Karpas-422 (cell line): ENCODE data around the gene GABRR3. TPM values are rescaled to one million over a fixed set of nuclear protein-coding genes. Genes with fewer than 3 reads are reported as not detected.

Experiments
- DNase-seq: peaks from one replicate; pipeline ENCODE4 v3.0.0-alpha.2; 2015
- H2AFZ ChIP-seq: fragments of 200-600 bp; sonication (generic); 2 replicates; pipeline ENCODE4 v1.6.1; 2014; ENCODE audit warnings: antibody characterized with exemption, low read length, mixed read lengths
- H3K27ac ChIP-seq: fragments of 200-600 bp; sonication (generic); 2 replicates; pipeline ENCODE4 v1.5.1; 2014; ENCODE audit warnings: mild to moderate bottlenecking, low read length, moderate library complexity
- H3K27me3 ChIP-seq: fragments of 200-600 bp; sonication (generic); 2 replicates; pipeline ENCODE4 v1.6.1; 2014; ENCODE audit warnings: low read length, mixed read lengths
- H3K36me3 ChIP-seq: fragments of 200-600 bp; sonication (generic); 2 replicates; pipeline ENCODE4 v1.6.1; 2014; ENCODE audit warnings: low read length, mixed read lengths; ENCODE audit not compliant: insufficient read depth
- H3K4me1 ChIP-seq: fragments of 200-600 bp; sonication (generic); 2 replicates; pipeline ENCODE4 v1.6.1; 2014; ENCODE audit warnings: mild to moderate bottlenecking, low read length, mixed read lengths
- H3K4me2 ChIP-seq: fragments of 200-600 bp; sonication (generic); 2 replicates; pipeline ENCODE4 v1.6.1; 2014; ENCODE audit warnings: low read length, low read depth, mild to moderate bottlenecking; ENCODE audit not compliant: poor library complexity, severe bottlenecking
- H3K4me3 ChIP-seq: fragments of 200-600 bp; sonication (generic); 2 replicates; pipeline ENCODE4 v1.5.1; 2014; ENCODE audit warnings: mild to moderate bottlenecking, antibody characterized with exemption, low read length, mixed read lengths
- H3K79me2 ChIP-seq: fragments of 200-600 bp; sonication (generic); 2 replicates; pipeline ENCODE4 v1.6.1; 2014; ENCODE audit warnings: mild to moderate bottlenecking, low read length, mixed read lengths
- H3K9ac ChIP-seq: fragments of 200-600 bp; sonication (generic); 2 replicates; pipeline ENCODE4 v1.6.0; 2014; ENCODE audit warnings: low read length
- H3K9me2 ChIP-seq: fragments of 200-600 bp; sonication (generic), shearing (Covaris generic); replicated peaks from 2 replicates; pipeline ENCODE4 v1.6.0; 2014; ENCODE audit warnings: mild to moderate bottlenecking, low read length, moderate library complexity; ENCODE audit not compliant: insufficient read depth
- H3K9me3 ChIP-seq: fragments of 300-700, 200-600 bp; sonication (generic); 2 replicates; pipeline ENCODE4 v1.6.1; 2014; ENCODE audit warnings: low read length, mixed read lengths
- H4K20me1 ChIP-seq: fragments of 200-600 bp; sonication (generic); 2 replicates; pipeline ENCODE4 v1.6.1; 2014; ENCODE audit warnings: mild to moderate bottlenecking, antibody characterized with exemption, low read length, low read depth; ENCODE audit not compliant: insufficient read depth
- total RNA-seq: library from RNA; depleted of rRNA; stranded (reverse); fragments of >200 nt; shearing (Covaris generic); gene quantifications from 2 replicates; pipeline ENCODE4 v1.2.3, GENCODE V29; 2014; ENCODE audit warnings: low replicate concordance

The GABRR3 gene
- total RNA-seq, 1 experiment from 2014 or later = not detected

GRCh38 chr3:97967966-97968365 lies 67.1 kb downstream of the GABRR3 start:
- H3K4me3 ChIP-seq = no peak overlapping the region
- H3K9me2 ChIP-seq = no peaks in the 10 kb centered on the region
- H3K9ac ChIP-seq = no peak overlapping the region
- peaks cover 26% of the 10 kb centered on the region for H3K36me3 ChIP-seq
- no peak overlapping the region for H2AFZ ChIP-seq
- no peak overlapping the region for H3K27ac ChIP-seq
- H4K20me1 ChIP-seq = peaks cover 3% of the 10 kb centered on the region; the same call in 1 of the 2 replicates
- peaks cover 88% of the 10 kb centered on the region for H3K79me2 ChIP-seq
- DNase-seq = no peak
- peaks cover 32% of the 10 kb centered on the region for H3K4me1 ChIP-seq
- H3K27me3 ChIP-seq = no peaks in the 10 kb centered on the region
- H3K9me3 ChIP-seq = no peaks in the 10 kb centered on the region
- H3K4me2 ChIP-seq = no peak overlapping the region

- Histone ChIP-seq H3K79me2 (peaks cover 73% of the 10 kb centered on the region), H2AFZ (no peak overlapping the region), H3K4me2 (no peak overlapping the region), H4K20me1 (0 out of 2 replicates have a peak, but pooled peaks cover 9% of the 10 kb centered on the region), H3K36me3 (peaks cover 65% of the 10 kb centered on the region; the same call in 1 of the 2 replicates), H3K27me3 (no peaks in the 10 kb centered on the region), H3K4me1 (no peaks in the 10 kb centered on the region), H3K9me2 (no peaks in the 10 kb centered on the region), H3K4me3 (no peak overlapping the region), H3K27ac (no peak overlapping the region), H3K9me3 (no peaks in the 10 kb centered on the region), H3K9ac (no peak overlapping the region)
- no peak for DNase-seq
These were observed 73.9 kb downstream of the GABRR3 start for GRCh38 chr3:97960993-97961766.

DNA sequence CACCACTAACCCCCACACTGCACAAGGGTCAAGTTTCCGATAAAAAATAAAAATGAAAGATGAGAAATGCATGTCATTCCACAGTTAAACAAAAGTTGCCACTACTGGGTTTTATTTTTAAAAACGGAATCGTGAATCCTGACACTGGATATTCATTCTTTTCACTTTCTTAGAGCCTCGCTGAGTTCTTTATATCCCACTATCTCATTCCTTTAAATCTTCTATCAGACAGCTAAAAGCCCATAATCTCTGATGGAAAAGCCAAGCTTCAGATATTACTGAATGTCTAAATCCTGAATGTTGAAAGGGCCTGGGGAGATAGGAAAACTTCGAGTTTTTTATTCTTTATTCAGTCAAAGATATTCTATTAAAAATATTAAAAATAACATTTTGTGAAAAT lies 74.6 kb downstream of the GABRR3 start:
- no peak for DNase-seq
- peaks cover 67% of the 10 kb centered on the region for H3K79me2 ChIP-seq

GRCh38 chr3:97959872-97960271 lies 75.2 kb downstream of the GABRR3 start:
- H3K9me3 ChIP-seq = no peaks in the 10 kb centered on the region
- H3K27ac ChIP-seq = no peak overlapping the region
- 0 out of 2 replicates have a peak, but pooled peaks cover 9% of the 10 kb centered on the region for H4K20me1 ChIP-seq
- H3K9ac ChIP-seq = no peak overlapping the region
- no peak overlapping the region for H3K4me2 ChIP-seq
- no peaks in the 10 kb centered on the region for H3K4me1 ChIP-seq
- H3K27me3 ChIP-seq = no peaks in the 10 kb centered on the region
- H3K9me2 ChIP-seq = no peaks in the 10 kb centered on the region
- H3K79me2 ChIP-seq = peaks cover 61% of the 10 kb centered on the region
- peaks cover 57% of the 10 kb centered on the region; the same call in 1 of the 2 replicates for H3K36me3 ChIP-seq
- no peak overlapping the region for H2AFZ ChIP-seq
- no peak overlapping the region for H3K4me3 ChIP-seq
- DNase-seq = no peak

More for the DNA sequence above, 74.6 kb downstream of the GABRR3 start:
- no peak overlapping the region for H3K4me3 ChIP-seq
- no peaks in the 10 kb centered on the region for H3K27me3 ChIP-seq
- H4K20me1 ChIP-seq = 0 out of 2 replicates have a peak, but pooled peaks cover 9% of the 10 kb centered on the region
- H3K9me2 ChIP-seq = no peaks in the 10 kb centered on the region
- no peaks in the 10 kb centered on the region for H3K9me3 ChIP-seq
- no peak overlapping the region for H3K9ac ChIP-seq
- no peaks in the 10 kb centered on the region for H3K4me1 ChIP-seq
- no peak overlapping the region for H2AFZ ChIP-seq
- H3K4me2 ChIP-seq = no peak overlapping the region
- no peak overlapping the region for H3K27ac ChIP-seq
- H3K36me3 ChIP-seq = peaks cover 59% of the 10 kb centered on the region; the same call in 1 of the 2 replicates

DNA sequence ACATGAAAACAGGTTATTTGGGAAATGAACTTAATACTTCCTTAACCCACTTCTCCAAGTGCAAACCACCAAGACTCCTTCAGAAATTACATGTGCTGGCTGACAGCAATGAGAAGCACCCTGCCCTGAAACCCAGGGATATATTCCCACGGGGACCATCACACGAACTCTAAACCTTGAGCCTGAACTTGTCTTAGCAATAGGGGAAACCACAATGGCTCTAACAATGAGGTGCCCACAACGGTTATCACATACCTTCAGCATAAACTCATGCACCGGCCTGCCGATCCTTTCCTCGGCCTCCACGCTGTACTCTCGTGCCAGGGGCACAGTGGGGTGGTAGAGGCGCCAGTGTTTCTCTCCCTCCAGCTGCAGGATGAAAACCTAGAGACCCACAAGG lies 76.3 kb downstream of the GABRR3 start:
- Histone ChIP-seq H3K9ac (no peak overlapping the region), H3K79me2 (peaks cover 51% of the 10 kb centered on the region), H3K4me1 (no peaks in the 10 kb centered on the region), H3K27me3 (no peaks in the 10 kb centered on the region), H3K9me2 (no peaks in the 10 kb centered on the region), H3K36me3 (peaks cover 51% of the 10 kb centered on the region; the same call in 1 of the 2 replicates), H3K4me2 (no peak overlapping the region), H2AFZ (no peak overlapping the region), H3K9me3 (no peaks in the 10 kb centered on the region), H4K20me1 (0 out of 2 replicates have a peak, but pooled peaks cover 9% of the 10 kb centered on the region), H3K27ac (no peak overlapping the region), H3K4me3 (no peak overlapping the region)
- DNase-seq = no peak

- peaks cover 48% of the 10 kb centered on the region; the same call in 1 of the 2 replicates for H3K36me3 ChIP-seq
These were observed 76.7 kb downstream of the GABRR3 start for GRCh38 chr3:97958396-97958795.

GRCh38 chr3:97957617-97958311 lies 77.4 kb downstream of the GABRR3 start:
- no peak overlapping the region for H2AFZ ChIP-seq
- no peak overlapping the region for H3K9ac ChIP-seq
- H3K4me3 ChIP-seq = no peak overlapping the region
- 0 out of 2 replicates have a peak, but pooled peaks cover 7% of the 10 kb centered on the region for H4K20me1 ChIP-seq
- no peak overlapping the region for H3K27ac ChIP-seq
- no peaks in the 10 kb centered on the region for H3K9me3 ChIP-seq
- H3K27me3 ChIP-seq = no peaks in the 10 kb centered on the region
- no peak overlapping the region for H3K4me2 ChIP-seq
- peaks cover 41% of the 10 kb centered on the region for H3K79me2 ChIP-seq
- no peak for DNase-seq
- H3K9me2 ChIP-seq = no peaks in the 10 kb centered on the region
- peaks cover 46% of the 10 kb centered on the region; the same call in 1 of the 2 replicates for H3K36me3 ChIP-seq
- H3K4me1 ChIP-seq = no peaks in the 10 kb centered on the region

More at GRCh38 chr3:97958396-97958795, 76.7 kb downstream of the GABRR3 start:
- Histone ChIP-seq H4K20me1 (0 out of 2 replicates have a peak, but pooled peaks cover 9% of the 10 kb centered on the region), H3K4me1 (no peaks in the 10 kb centered on the region), H3K79me2 (peaks cover 47% of the 10 kb centered on the region), H3K9ac (no peak overlapping the region), H3K9me2 (no peaks in the 10 kb centered on the region), H3K27ac (no peak overlapping the region), H3K4me3 (no peak overlapping the region), H3K9me3 (no peaks in the 10 kb centered on the region), H3K4me2 (no peak overlapping the region), H2AFZ (no peak overlapping the region), H3K27me3 (no peaks in the 10 kb centered on the region)
- no peak for DNase-seq

DNA sequence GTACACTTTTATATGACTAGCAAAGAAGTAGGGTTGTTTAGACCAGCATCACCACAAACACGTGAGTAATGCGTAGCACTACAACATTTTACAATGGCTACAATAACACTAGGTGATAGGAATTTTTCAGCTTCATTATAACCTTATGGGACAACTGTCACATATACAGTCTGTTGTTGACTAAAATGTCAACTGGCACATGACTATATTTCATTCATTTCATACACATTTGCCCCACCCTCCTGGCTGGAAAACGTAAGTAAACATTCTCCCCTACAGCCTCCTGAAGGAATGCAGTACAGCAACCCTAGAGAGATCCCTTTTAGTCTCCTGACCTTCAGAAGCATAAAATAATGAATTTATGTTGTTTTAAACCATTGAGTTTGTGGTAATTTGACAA lies 79.1 kb downstream of the GABRR3 start:
- no peak overlapping the region for H3K9ac ChIP-seq
- H4K20me1 ChIP-seq = 0 out of 2 replicates have a peak, but pooled peaks cover 3% of the 10 kb centered on the region
- no peaks in the 10 kb centered on the region for H3K9me2 ChIP-seq
- H3K27ac ChIP-seq = no peak overlapping the region
- DNase-seq = no peak
- no peak overlapping the region for H3K4me3 ChIP-seq
- no peak overlapping the region for H2AFZ ChIP-seq
- H3K27me3 ChIP-seq = no peaks in the 10 kb centered on the region
- no peaks in the 10 kb centered on the region for H3K9me3 ChIP-seq
- H3K36me3 ChIP-seq = peaks cover 39% of the 10 kb centered on the region; the same call in 1 of the 2 replicates
- H3K79me2 ChIP-seq = peaks cover 23% of the 10 kb centered on the region
- no peaks in the 10 kb centered on the region for H3K4me1 ChIP-seq
- H3K4me2 ChIP-seq = no peak overlapping the region
